B cell (primary cell): Measurements from ENCODE around the gene CRIP3. TPM values are rescaled to one million over a fixed set of nuclear protein-coding genes. Genes with fewer than 3 reads are reported as not detected.
A peak's percentile ranks its signal among the peaks of the same experiment; 100 is the strongest.

Experiments used
- ATAC-seq: fragments of 200-7000 bp; cut with Tn5 transposase; one replicate; pipeline ENCODE4 v1.10.0; 2021; ENCODE audit warnings: low read depth, mild to moderate bottlenecking, moderate number of reproducible peaks, moderate library complexity
- CTCF ChIA-PET: fragments of 350-600 bp; sonication (Branson Sonifier 250); formaldehyde crosslinking; loops from one replicate; lab custom pipeline; 2021; ENCODE audit warnings: antibody characterized with exemption, inconsistent platforms; lab: Charles Lee
- POLR2A ChIA-PET: fragments of 350-600 bp; sonication (Branson Sonifier 250); formaldehyde crosslinking; loops from one replicate; lab custom pipeline; 2021; ENCODE audit warnings: antibody characterized with exemption; lab: Charles Lee
- DNase-seq: peaks from one replicate; pipeline ENCODE4 v3.0.0; 2013
- H2AFZ ChIP-seq: 2 replicates; pipeline ENCODE4 v1.6.1; 2012; ENCODE audit warnings: mild to moderate bottlenecking, low read depth, low read length; ENCODE audit not compliant: insufficient read depth, poor library complexity, severe bottlenecking
- H3K27ac ChIP-seq, 2 donors: 1 replicate in 1 of 2; 2 replicates in 1 of 2; pipeline ENCODE4 v1.5.1; 2012 to 2013; ENCODE audit warnings: low read length in 2 of 2, mild to moderate bottlenecking in 2 of 2, moderate library complexity in 1 of 2
- H3K27me3 ChIP-seq, 4 experiments: fragments of 200-600 bp in 1 of 4; sonication (generic) in 1 of 4; replicated peaks in 1 of 4; 1 replicate in 2 of 4; 2 replicates in 2 of 4; pipeline versions ENCODE4 v1.6.1 to v1.7.0; 2013 to 2016; ENCODE audit warnings: low read length in 3 of 4, mild to moderate bottlenecking in 2 of 4, mixed read lengths in 1 of 4, moderate library complexity in 1 of 4; ENCODE audit not compliant: insufficient read depth in 4 of 4, control insufficient read depth in 3 of 4; ENCODE audit errors: control extremely low read depth in 1 of 4
- H3K36me3 ChIP-seq, 2 experiments: replicated peaks in 1 of 2; 1 replicate in 1 of 2; 2 replicates in 1 of 2; pipeline versions ENCODE4 v1.6.1 to v1.7.1; 2013; ENCODE audit warnings: low read length in 1 of 2; ENCODE audit not compliant: insufficient read depth in 2 of 2, control insufficient read depth in 1 of 2; ENCODE audit errors: control extremely low read depth in 1 of 2, extremely low read depth in 1 of 2
- H3K4me1 ChIP-seq, 2 donors: fragments of 200-600 bp in 1 of 2; sonication (generic) in 1 of 2; 1 replicate in 1 of 2; 2 replicates in 1 of 2; pipeline versions ENCODE4 v1.5.1 to v1.6.1; 2013 to 2017; ENCODE audit warnings: low read length in 2 of 2; ENCODE audit not compliant: control insufficient read depth in 2 of 2, insufficient read depth in 2 of 2
- H3K4me2 ChIP-seq: replicated peaks from 2 replicates; pipeline ENCODE3; 2012; ENCODE audit warnings: mild to moderate bottlenecking, low read depth, low read length; ENCODE audit not compliant: poor library complexity, severe bottlenecking
- H3K4me3 ChIP-seq, 5 experiments: fragments of 200-600 bp in 1 of 5; sonication (generic) in 1 of 5; 1 replicate in 3 of 5; 2 replicates in 2 of 5; pipeline versions ENCODE4 v1.5.1 to v1.7.0; 2011 to 2016; ENCODE audit warnings: low read length in 4 of 5, mild to moderate bottlenecking in 4 of 5, low read depth in 2 of 5, control low read depth in 1 of 5, moderate library complexity in 1 of 5; ENCODE audit not compliant: insufficient read depth in 1 of 5; ENCODE audit errors: control extremely low read depth in 1 of 5, extremely low read depth in 1 of 5
- H3K79me2 ChIP-seq: fragments of 200-600 bp; sonication (generic); one replicate; pipeline ENCODE4 v1.6.0; 2016; ENCODE audit warnings: low read length; ENCODE audit not compliant: control insufficient read depth, insufficient read depth
- H3K9ac ChIP-seq: fragments of 200-600 bp; sonication (generic); 2 replicates; pipeline ENCODE4 v1.6.1; 2017; ENCODE audit warnings: mild to moderate bottlenecking, low read length, moderate library complexity
- H3K9me3 ChIP-seq, 3 donors: one replicate each; pipeline versions ENCODE4 v1.6.1 to v1.7.1; 2013; ENCODE audit warnings: low read length in 2 of 3; ENCODE audit not compliant: control insufficient read depth in 2 of 3, insufficient read depth in 1 of 3; ENCODE audit errors: control extremely low read depth in 1 of 3
- H4K20me1 ChIP-seq: 2 replicates; pipeline ENCODE4 v1.6.0; 2012; ENCODE audit warnings: mild to moderate bottlenecking, low read length; ENCODE audit not compliant: insufficient read depth, control insufficient read depth, poor library complexity, severe bottlenecking
- H3K27ac Mint-ChIP-seq: one replicate; pipeline ENCODE4 v1.8.0; 2021; ENCODE audit warnings: mixed read lengths
- H3K27me3 Mint-ChIP-seq: one replicate; pipeline ENCODE4 v1.8.0; 2021; ENCODE audit warnings: mixed read lengths
- H3K4me1 Mint-ChIP-seq: one replicate; pipeline ENCODE4 v1.8.0; 2021; ENCODE audit warnings: mixed read lengths
- H3K4me3 Mint-ChIP-seq: one replicate; pipeline ENCODE4 v1.8.0; 2021; ENCODE audit warnings: mixed read lengths
- H3K9me3 Mint-ChIP-seq: one replicate; pipeline ENCODE4 v1.8.0; 2022; ENCODE audit warnings: mixed read lengths; ENCODE audit not compliant: insufficient read depth
- EZH2 ChIP-seq: IDR thresholded peaks from 2 replicates; pipeline ENCODE4 v1.6.1; 2012; ENCODE audit warnings: borderline replicate concordance, low read depth, mild to moderate bottlenecking, moderate library complexity, low read length; ENCODE audit not compliant: insufficient read depth, poor library complexity, severe bottlenecking
- whole genome bisulfite sequencing: methylation state at CpG from one replicate; pipeline ENCODE4 v1.1.5; 2013; ENCODE audit warnings: missing lambda C conversion rate; ENCODE audit not compliant: insufficient coverage; 5-methylcytosine and 5-hydroxymethylcytosine counted together
- intact Hi-C: fragments of 100-400 bp; cut with micrococcal nuclease; formaldehyde crosslinking; loops from one replicate; pipeline ENCODE4 v1.10.0; 2022
- polyA plus RNA-seq: library from polyadenylated mRNA; depleted of rRNA; stranded (reverse); fragments of >200 nt; gene quantifications from 2 replicates; pipeline ENCODE4 v1.2.3, GENCODE V29; 2012
- total RNA-seq, 2 donors: library from RNA; stranded (reverse); fragments of 120-200 nt in 1 of 2; gene quantifications; 1 replicate in 1 of 2; 2 replicates in 1 of 2; pipeline versions ENCODE4 v1.2.3 to v1.2.4, GENCODE V29; 2013 to 2022
- TF ChIP-seq, protein P1 (sequence below): fragments of 200-600 bp; IDR thresholded peaks from one replicate; pipeline ENCODE4 v1.8.0; 2022; ENCODE audit warnings: antibody characterized with exemption, mild to moderate bottlenecking

CRIP3 gene
- total and polyA plus RNA-seq, 2 donors (not counting 1 experiment from before 2014, with no cell fraction given), result 25.8 to 64.6 TPM

DNA sequence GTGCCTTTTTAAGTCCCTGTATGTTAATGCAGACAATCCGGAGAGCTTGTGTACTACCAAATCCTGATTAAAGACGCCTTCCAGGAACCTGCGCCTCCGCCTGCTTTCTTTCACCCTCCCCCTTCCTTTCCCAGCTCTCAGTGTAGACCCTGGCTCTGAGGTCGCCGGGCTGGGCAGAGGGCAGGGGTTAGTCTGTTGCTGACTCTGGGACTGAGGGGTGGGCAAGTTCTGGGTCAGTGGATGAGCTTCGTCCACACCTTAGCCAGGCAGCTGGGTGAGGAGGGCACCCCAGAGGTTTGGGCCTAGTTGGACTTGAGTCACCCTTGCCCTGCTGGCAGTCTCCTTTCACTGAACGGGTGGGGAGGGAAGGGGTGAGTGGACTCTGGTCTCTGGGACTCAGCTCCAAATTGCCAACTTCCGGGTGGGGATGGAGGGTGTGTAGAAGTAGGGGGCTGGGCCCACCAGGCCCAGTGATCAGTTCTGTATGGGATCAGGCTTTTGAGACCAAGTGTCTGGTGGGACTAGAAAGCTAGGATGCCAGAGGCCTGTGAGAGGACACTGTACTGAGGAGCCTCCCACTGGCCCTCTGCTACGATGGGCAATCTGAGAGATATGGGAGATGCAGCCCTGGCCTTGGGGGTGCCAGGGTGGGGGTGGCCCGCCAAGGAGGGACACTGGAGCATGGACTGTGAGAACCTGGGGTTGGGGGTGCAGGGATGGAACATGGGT lies 31.9 kb downstream of the CRIP3 start:
- ChIA-PET CTCF (interaction anchor here (1.2 kb wide), 2 partner anchors 8 to 41 kb away, joined by 3 read pairs; no protein-coding TSS in a partner anchor), POLR2A (no interaction called here)
- Histone ChIP-seq H2AFZ (peak overlapping the region; percentile 70), H3K4me3 (peak overlapping the region in 4 of 5 experiments; percentile 21 to 69 (median 57)), H3K9ac (peak overlapping the region; percentile 66), H3K27ac (no peak overlapping the region), H4K20me1 (peaks cover 5% of the 10 kb centered on the region), H3K9me3 (peaks cover 0 to 3% (median 0%) of the 10 kb centered on the region in 3 donors), H3K79me2 (no peaks in the 10 kb centered on the region), H3K4me2 (peak overlapping the region; percentile 97), H3K27me3 (peaks cover 0 to 28% (median 10%) of the 10 kb centered on the region in 4 experiments), H3K4me1 (peaks cover 23 to 28% of the 10 kb centered on the region in 2 donors), H3K36me3 (no peaks in the 10 kb centered on the region)
- Mint-ChIP-seq H3K27ac (no peak overlapping the region), H3K27me3 (peaks cover 35% of the 10 kb centered on the region), H3K4me3 (peak overlapping the region; percentile 85), H3K4me1 (peaks cover 32% of the 10 kb centered on the region), H3K9me3 (no peaks in the 10 kb centered on the region)
- no peak for ATAC-seq
- 84% methylated on average over 6 of the region's 11 CpGs for WGBS
- TF ChIP-seq, protein P1, sequence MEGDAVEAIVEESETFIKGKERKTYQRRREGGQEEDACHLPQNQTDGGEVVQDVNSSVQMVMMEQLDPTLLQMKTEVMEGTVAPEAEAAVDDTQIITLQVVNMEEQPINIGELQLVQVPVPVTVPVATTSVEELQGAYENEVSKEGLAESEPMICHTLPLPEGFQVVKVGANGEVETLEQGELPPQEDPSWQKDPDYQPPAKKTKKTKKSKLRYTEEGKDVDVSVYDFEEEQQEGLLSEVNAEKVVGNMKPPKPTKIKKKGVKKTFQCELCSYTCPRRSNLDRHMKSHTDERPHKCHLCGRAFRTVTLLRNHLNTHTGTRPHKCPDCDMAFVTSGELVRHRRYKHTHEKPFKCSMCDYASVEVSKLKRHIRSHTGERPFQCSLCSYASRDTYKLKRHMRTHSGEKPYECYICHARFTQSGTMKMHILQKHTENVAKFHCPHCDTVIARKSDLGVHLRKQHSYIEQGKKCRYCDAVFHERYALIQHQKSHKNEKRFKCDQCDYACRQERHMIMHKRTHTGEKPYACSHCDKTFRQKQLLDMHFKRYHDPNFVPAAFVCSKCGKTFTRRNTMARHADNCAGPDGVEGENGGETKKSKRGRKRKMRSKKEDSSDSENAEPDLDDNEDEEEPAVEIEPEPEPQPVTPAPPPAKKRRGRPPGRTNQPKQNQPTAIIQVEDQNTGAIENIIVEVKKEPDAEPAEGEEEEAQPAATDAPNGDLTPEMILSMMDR, result no peak
- no peak for TF ChIP-seq EZH2
- no peak for DNase-seq
- intact Hi-C loops, result no loop called here
